Natural killer cell (primary cell): ENCODE measurements around the gene PRR20D. TPM values are rescaled to one million over a fixed set of nuclear protein-coding genes. Genes with fewer than 3 reads are reported as not detected.
"Not testable (repeated sequence)": the region's sequence is repeated elsewhere in the genome, so short reads cannot be mapped to it uniquely, and the experiment has no call there.

Experiments used
- ATAC-seq, 3 donors: fragments of 150-1000 bp in 2 of 3; fragments of 200-7000 bp in 1 of 3; cut with Tn5 transposase; 1 replicate in 1 of 3; 2 replicates in 2 of 3; pipeline ENCODE4 v1.10.0; 2021; ENCODE audit warnings: mild to moderate bottlenecking in 2 of 3, moderate library complexity in 2 of 3
- DNase-seq, 2 donors: peaks; one replicate each; pipeline versions ENCODE4 v3.0.0 to v3.0.0-alpha.2; 2013 to 2021; ENCODE audit warnings: mixed read lengths in 1 of 2
- H3K27ac ChIP-seq: one replicate; pipeline ENCODE4 v1.5.1; 2013; ENCODE audit warnings: mild to moderate bottlenecking, low read length
- H3K27me3 ChIP-seq: one replicate; pipeline ENCODE4 v1.6.1; 2013; ENCODE audit warnings: low read length; ENCODE audit not compliant: control insufficient read depth, insufficient read depth
- H3K36me3 ChIP-seq: one replicate; pipeline ENCODE4 v1.6.1; 2013; ENCODE audit warnings: low read length; ENCODE audit not compliant: control insufficient read depth, insufficient read depth
- H3K4me1 ChIP-seq: one replicate; pipeline ENCODE4 v1.6.1; 2013; ENCODE audit warnings: low read length; ENCODE audit not compliant: control insufficient read depth, insufficient read depth
- H3K4me3 ChIP-seq: one replicate; pipeline ENCODE4 v1.5.1; 2013; ENCODE audit warnings: low read length
- H3K9me3 ChIP-seq: one replicate; pipeline ENCODE4 v1.6.1; 2013; ENCODE audit warnings: low read length; ENCODE audit not compliant: control insufficient read depth, insufficient read depth
- H3K27ac Mint-ChIP-seq, 2 donors: one replicate each; pipeline ENCODE4 v1.8.0; 2022; ENCODE audit warnings: mild to moderate bottlenecking in 2 of 2, mixed read lengths in 2 of 2, moderate library complexity in 1 of 2
- H3K27me3 Mint-ChIP-seq, 2 donors: one replicate each; pipeline ENCODE4 v1.8.0; 2022; ENCODE audit warnings: low read depth in 2 of 2, mixed read lengths in 2 of 2
- H3K36me3 Mint-ChIP-seq: one replicate; pipeline ENCODE4 v1.8.0; 2022; ENCODE audit warnings: mixed read lengths
- H3K4me1 Mint-ChIP-seq, 2 donors: one replicate each; pipeline ENCODE4 v1.8.0; 2022; ENCODE audit warnings: mixed read lengths in 2 of 2
- H3K4me3 Mint-ChIP-seq: one replicate; pipeline ENCODE4 v1.8.0; 2022; ENCODE audit warnings: mild to moderate bottlenecking, moderate library complexity, mixed read lengths
- H3K9me3 Mint-ChIP-seq, 2 donors: one replicate each; pipeline ENCODE4 v1.8.0; 2022; ENCODE audit warnings: mixed read lengths in 2 of 2
- WGBS: methylation state at CpG from one replicate; pipeline ENCODE4 v1.1.7; 2013; ENCODE audit warnings: missing lambda C conversion rate; ENCODE audit not compliant: insufficient coverage; 5-methylcytosine and 5-hydroxymethylcytosine counted together
- intact Hi-C: fragments of 100-400 bp; cut with micrococcal nuclease; formaldehyde crosslinking; loops from one replicate; pipeline ENCODE4 v1.14.2; 2022
- total RNA-seq, 4 donors: library from RNA; stranded (reverse); fragments of 120-200 nt in 1 of 4; gene quantifications; one replicate each; pipeline versions ENCODE4 v1.2.3 to v1.2.4, GENCODE V29; 2013 to 2022
- TF ChIP-seq, protein P1 (sequence below): fragments of 200-600 bp; IDR thresholded peaks from one replicate; pipeline ENCODE4 v1.8.0; 2022; ENCODE audit warnings: antibody characterized with exemption

Gene PRR20D
- total RNA-seq, 3 donors from 2014 or later (not counting 1 experiment from before 2014, with no cell fraction given): not detected

DNA sequence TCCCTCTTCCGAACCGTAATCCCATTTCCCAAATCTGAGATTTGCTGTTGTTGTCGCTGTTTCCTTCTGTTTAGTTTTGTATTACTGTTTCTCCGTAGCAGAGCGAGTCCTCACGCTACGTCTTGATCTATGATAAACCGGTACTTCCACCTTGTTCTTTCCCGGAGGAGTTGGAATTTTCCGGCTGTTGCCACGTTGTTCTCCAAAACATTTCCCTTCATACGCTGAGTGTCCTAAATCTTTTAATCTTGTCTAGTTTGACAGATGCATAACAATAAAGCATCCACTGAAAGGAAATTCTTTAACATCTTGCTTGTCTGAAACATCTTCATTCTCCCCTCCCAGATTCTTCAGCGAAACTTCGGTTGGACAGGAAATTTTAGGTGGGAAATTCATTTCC is 12.3 kb upstream of the PRR20D start:
- H3K27ac Mint-ChIP-seq, H3K27me3 ChIP-seq, H3K4me3 ChIP-seq, ATAC-seq, H3K4me1 Mint-ChIP-seq, DNase-seq, H3K36me3 Mint-ChIP-seq, intact Hi-C loops, H3K9me3 Mint-ChIP-seq, H3K36me3 ChIP-seq, H3K27me3 Mint-ChIP-seq, H3K9me3 ChIP-seq, H3K4me1 ChIP-seq, H3K27ac ChIP-seq, H3K4me3 Mint-ChIP-seq: not testable (repeated sequence)
- WGBS: 92% methylated on average over 6 of the region's 14 CpGs

DNA sequence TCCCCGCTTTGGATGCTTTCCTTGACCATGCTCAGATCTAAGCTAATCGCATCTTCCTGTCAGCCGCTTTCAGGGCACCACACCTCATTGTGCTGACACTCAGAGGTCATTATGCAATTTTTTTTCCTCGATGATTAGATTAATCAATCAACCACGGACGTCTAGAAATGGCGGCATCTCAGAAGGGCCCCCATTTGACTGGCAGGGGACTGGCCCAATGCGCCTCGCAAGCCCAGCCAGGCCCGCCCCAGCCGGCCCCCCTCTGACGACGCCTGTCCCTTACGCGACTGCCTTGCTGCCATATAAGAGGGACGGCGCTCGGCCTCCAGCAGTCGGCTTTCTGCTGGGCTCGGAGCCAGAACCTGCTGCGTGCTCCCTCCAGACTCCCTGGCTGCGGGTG is 6.7 kb upstream of the PRR20D start, which contains the start of gene PRR20C:
PRR20C (plus strand) TSS at position 301 of the 400 bp plus-strand sequence. CDS start 387 bp downstream, outside the sequence.
- H3K4me1 ChIP-seq, H3K9me3 Mint-ChIP-seq, DNase-seq, intact Hi-C loops, H3K36me3 ChIP-seq, H3K4me1 Mint-ChIP-seq, H3K27me3 Mint-ChIP-seq, H3K36me3 Mint-ChIP-seq, H3K9me3 ChIP-seq, H3K4me3 Mint-ChIP-seq, H3K4me3 ChIP-seq, H3K27me3 ChIP-seq, H3K27ac Mint-ChIP-seq, ATAC-seq, H3K27ac ChIP-seq: not testable (repeated sequence)
- WGBS: no CpG with 5 or more reads among the region's 22 CpGs

DNA sequence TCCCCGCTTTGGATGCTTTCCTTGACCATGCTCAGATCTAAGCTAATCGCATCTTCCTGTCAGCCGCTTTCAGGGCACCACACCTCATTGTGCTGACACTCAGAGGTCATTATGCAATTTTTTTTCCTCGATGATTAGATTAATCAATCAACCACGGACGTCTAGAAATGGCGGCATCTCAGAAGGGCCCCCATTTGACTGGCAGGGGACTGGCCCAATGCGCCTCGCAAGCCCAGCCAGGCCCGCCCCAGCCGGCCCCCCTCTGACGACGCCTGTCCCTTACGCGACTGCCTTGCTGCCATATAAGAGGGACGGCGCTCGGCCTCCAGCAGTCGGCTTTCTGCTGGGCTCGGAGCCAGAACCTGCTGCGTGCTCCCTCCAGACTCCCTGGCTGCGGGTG is 6.5 kb downstream of the PRR20D start, which contains the start of gene PRR20E:
PRR20E (plus strand) TSS at position 301 of the 400 bp plus-strand sequence. CDS start 387 bp downstream, outside the sequence.
- H3K4me3 ChIP-seq, H3K27ac ChIP-seq, H3K4me1 Mint-ChIP-seq, H3K36me3 ChIP-seq, H3K27me3 Mint-ChIP-seq, H3K4me1 ChIP-seq, H3K4me3 Mint-ChIP-seq, H3K27me3 ChIP-seq, DNase-seq, ATAC-seq, H3K36me3 Mint-ChIP-seq, intact Hi-C loops, H3K9me3 ChIP-seq, H3K9me3 Mint-ChIP-seq, H3K27ac Mint-ChIP-seq: not testable (repeated sequence)
- no CpG with 5 or more reads among the region's 22 CpGs for WGBS

DNA sequence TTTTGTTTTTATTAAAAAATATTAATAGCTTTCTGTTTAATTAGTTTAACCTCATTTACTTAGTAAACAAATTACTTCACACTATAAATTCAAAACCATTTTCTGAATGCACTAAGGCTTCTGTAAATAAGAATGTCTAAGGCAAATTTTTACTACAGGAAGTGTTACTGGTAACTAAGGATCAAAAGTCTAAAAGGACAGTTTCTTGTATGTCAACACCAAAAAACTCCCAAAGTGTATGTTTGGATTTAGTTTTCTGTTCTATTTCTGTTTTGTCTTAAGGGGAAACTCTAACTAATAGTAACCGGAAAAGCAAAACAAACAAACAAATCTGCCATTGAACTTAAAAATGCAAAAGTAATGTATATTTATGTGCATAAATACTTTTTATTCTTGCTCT is 31.2 kb downstream of the PRR20D start:
- ATAC-seq: no peak

DNA sequence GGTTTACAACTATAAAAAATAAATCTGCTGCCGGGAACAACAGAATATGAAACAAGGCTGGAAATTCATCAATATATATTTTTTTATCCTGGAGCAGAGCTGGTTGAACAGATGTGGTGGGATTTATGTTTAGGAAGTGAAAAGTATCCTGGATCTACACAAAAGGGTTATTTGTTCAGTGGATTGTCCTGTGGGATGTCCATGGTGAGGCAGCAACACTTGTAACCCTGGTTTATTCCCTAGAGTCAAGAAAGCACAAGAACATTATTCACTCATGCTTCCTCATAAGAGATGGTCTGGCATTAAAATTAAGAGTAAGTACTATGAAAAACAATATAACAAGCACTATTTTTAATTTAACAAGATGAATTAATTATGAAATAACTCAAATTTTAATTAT is 52.6 kb downstream of the PRR20D start:
- peaks cover 14 to 23% of the 10 kb centered on the region in 2 donors for H3K9me3 Mint-ChIP-seq
- H3K4me1 ChIP-seq: no peaks in the 10 kb centered on the region
- TF ChIP-seq, protein P1, sequence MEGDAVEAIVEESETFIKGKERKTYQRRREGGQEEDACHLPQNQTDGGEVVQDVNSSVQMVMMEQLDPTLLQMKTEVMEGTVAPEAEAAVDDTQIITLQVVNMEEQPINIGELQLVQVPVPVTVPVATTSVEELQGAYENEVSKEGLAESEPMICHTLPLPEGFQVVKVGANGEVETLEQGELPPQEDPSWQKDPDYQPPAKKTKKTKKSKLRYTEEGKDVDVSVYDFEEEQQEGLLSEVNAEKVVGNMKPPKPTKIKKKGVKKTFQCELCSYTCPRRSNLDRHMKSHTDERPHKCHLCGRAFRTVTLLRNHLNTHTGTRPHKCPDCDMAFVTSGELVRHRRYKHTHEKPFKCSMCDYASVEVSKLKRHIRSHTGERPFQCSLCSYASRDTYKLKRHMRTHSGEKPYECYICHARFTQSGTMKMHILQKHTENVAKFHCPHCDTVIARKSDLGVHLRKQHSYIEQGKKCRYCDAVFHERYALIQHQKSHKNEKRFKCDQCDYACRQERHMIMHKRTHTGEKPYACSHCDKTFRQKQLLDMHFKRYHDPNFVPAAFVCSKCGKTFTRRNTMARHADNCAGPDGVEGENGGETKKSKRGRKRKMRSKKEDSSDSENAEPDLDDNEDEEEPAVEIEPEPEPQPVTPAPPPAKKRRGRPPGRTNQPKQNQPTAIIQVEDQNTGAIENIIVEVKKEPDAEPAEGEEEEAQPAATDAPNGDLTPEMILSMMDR: no peak
- H3K36me3 ChIP-seq: no peaks in the 10 kb centered on the region
- WGBS: no CpG with 5 or more reads among the region's 1 CpG
- no peaks in the 10 kb centered on the region for H3K4me1 Mint-ChIP-seq
- no peak overlapping the region for H3K4me3 Mint-ChIP-seq
- peaks cover 11% of the 10 kb centered on the region for H3K9me3 ChIP-seq
- H3K36me3 Mint-ChIP-seq: peaks cover 2% of the 10 kb centered on the region
- DNase-seq: no peak
- H3K27me3 Mint-ChIP-seq: no peaks in the 10 kb centered on the region
- no peaks in the 10 kb centered on the region for H3K27me3 ChIP-seq
- no peak overlapping the region for H3K27ac ChIP-seq
- no peak for ATAC-seq
- H3K4me3 ChIP-seq: no peak overlapping the region
- intact Hi-C loops: no loop called here
- no peak overlapping the region for H3K27ac Mint-ChIP-seq

More for the DNA sequence above, 31.2 kb downstream of the PRR20D start:
- H3K4me3 ChIP-seq: no peak overlapping the region
- WGBS: no CpG with 5 or more reads among the region's 1 CpG
- no peak overlapping the region for H3K27ac ChIP-seq
- no peak overlapping the region for H3K4me3 Mint-ChIP-seq
- DNase-seq: no peak
- TF ChIP-seq, protein P1: no peak
- no peak overlapping the region for H3K27ac Mint-ChIP-seq
- intact Hi-C loops: no loop called here
- no peaks in the 10 kb centered on the region for H3K36me3 ChIP-seq
- H3K9me3 Mint-ChIP-seq: peaks cover 9 to 12% of the 10 kb centered on the region in 2 donors
- no peaks in the 10 kb centered on the region for H3K4me1 ChIP-seq
- no peaks in the 10 kb centered on the region for H3K4me1 Mint-ChIP-seq
- H3K36me3 Mint-ChIP-seq: no peaks in the 10 kb centered on the region
- no peaks in the 10 kb centered on the region for H3K27me3 Mint-ChIP-seq
- H3K27me3 ChIP-seq: no peaks in the 10 kb centered on the region
- H3K9me3 ChIP-seq: no peaks in the 10 kb centered on the region

Other genes with a start within 250 kb of the PRR20D start
- not detected for gene PRR20A, start 19.7 kb upstream of the PRR20D start, total RNA-seq
- gene PRR20B, start 13.1 kb upstream of the PRR20D start, total RNA-seq: not detected
- not detected for gene PRR20C, start 6.6 kb upstream of the PRR20D start, total RNA-seq
- gene PRR20E, start 6.6 kb downstream of the PRR20D start, total RNA-seq: not detected